Astrocyte (in vitro differentiated cells and primary cell): Measurements from ENCODE around the gene OTOF. TPM values are rescaled to one million over a fixed set of nuclear protein-coding genes. Genes with fewer than 3 reads are reported as not detected.

Experiments
- DNase-seq: peaks from one replicate; pipeline ENCODE4 v3.0.0-alpha.2; 2010; ENCODE audit warnings: low read depth
- FAIRE-seq: peaks from 2 replicates; lab custom pipeline; 2011; peaks lifted over from hg19 to GRCh38; lab: Jason Lieb, UNC
- H2AFZ ChIP-seq: 2 replicates; pipeline ENCODE4 v1.6.0; 2012; ENCODE audit warnings: low read depth, low read length, inconsistent platforms
- H3K27ac ChIP-seq: 2 replicates; pipeline ENCODE4 v1.5.1; 2011; ENCODE audit warnings: low read depth, low read length, inconsistent platforms
- H3K27me3 ChIP-seq: 2 replicates; pipeline ENCODE4 v1.6.0; 2011; ENCODE audit warnings: low read length, inconsistent platforms; ENCODE audit not compliant: insufficient read depth
- H3K36me3 ChIP-seq: 2 replicates; pipeline ENCODE4 v1.5.1; 2011; ENCODE audit warnings: low read length, inconsistent platforms; ENCODE audit not compliant: insufficient read depth
- H3K4me1 ChIP-seq: 2 replicates; pipeline ENCODE4 v1.5.1; 2011; ENCODE audit warnings: low read length, inconsistent platforms; ENCODE audit not compliant: insufficient read depth
- H3K4me2 ChIP-seq: 2 replicates; pipeline ENCODE4 v1.6.0; 2012; ENCODE audit warnings: low read length, inconsistent platforms
- H3K4me3 ChIP-seq: 2 replicates; pipeline ENCODE4 v1.5.1; 2011; ENCODE audit warnings: low read depth, mild to moderate bottlenecking, low read length, inconsistent platforms; ENCODE audit not compliant: insufficient read depth
- H3K79me2 ChIP-seq: 2 replicates; pipeline ENCODE4 v1.6.0; 2012; ENCODE audit warnings: mild to moderate bottlenecking, low read length, inconsistent platforms; ENCODE audit not compliant: insufficient read depth
- H3K9ac ChIP-seq: 2 replicates; pipeline ENCODE4 v1.6.0; 2012; ENCODE audit warnings: mild to moderate bottlenecking, low read length, inconsistent platforms
- H3K9me3 ChIP-seq: 2 replicates; pipeline ENCODE4 v1.5.1; 2012; ENCODE audit warnings: low read depth, mild to moderate bottlenecking, low read length, inconsistent platforms; ENCODE audit not compliant: insufficient read depth
- H4K20me1 ChIP-seq: 2 replicates; pipeline ENCODE4 v1.6.0; 2012; ENCODE audit warnings: low read length, inconsistent platforms; ENCODE audit not compliant: insufficient read depth
- H3K27ac Mint-ChIP-seq: one replicate; pipeline ENCODE4 v1.8.0; 2021; ENCODE audit warnings: mild to moderate bottlenecking, mixed read lengths; ENCODE audit not compliant: unreplicated experiment
- H3K27me3 Mint-ChIP-seq: one replicate; pipeline ENCODE4 v1.8.0; 2021; ENCODE audit warnings: low read depth, mixed read lengths; ENCODE audit not compliant: unreplicated experiment
- H3K36me3 Mint-ChIP-seq: one replicate; pipeline ENCODE4 v1.8.0; 2021; ENCODE audit warnings: low read depth, mixed read lengths; ENCODE audit not compliant: unreplicated experiment
- H3K4me1 Mint-ChIP-seq: one replicate; pipeline ENCODE4 v1.8.0; 2021; ENCODE audit warnings: low read depth, mixed read lengths; ENCODE audit not compliant: unreplicated experiment
- H3K4me3 Mint-ChIP-seq: one replicate; pipeline ENCODE4 v1.8.0; 2021; ENCODE audit warnings: mild to moderate bottlenecking, moderate library complexity, mixed read lengths; ENCODE audit not compliant: unreplicated experiment
- H3K9me3 Mint-ChIP-seq: one replicate; pipeline ENCODE4 v1.8.0; 2021; ENCODE audit warnings: mild to moderate bottlenecking, mixed read lengths; ENCODE audit not compliant: unreplicated experiment
- CTCF ChIP-seq: IDR thresholded peaks from 2 replicates; pipeline ENCODE4 v1.5.1; 2011; ENCODE audit warnings: low read depth, mild to moderate bottlenecking, inconsistent platforms, low read length, moderate library complexity; ENCODE audit not compliant: insufficient read depth
- EZH2 ChIP-seq: IDR thresholded peaks from 2 replicates; pipeline ENCODE4 v1.6.1; 2012; ENCODE audit warnings: mild to moderate bottlenecking, low read length, inconsistent platforms; ENCODE audit not compliant: insufficient read depth
- total RNA-seq: library from RNA; stranded (reverse); gene quantifications from 2 replicates; pipeline ENCODE4 v1.2.1, GENCODE V29; 2021

The OTOF gene
- total RNA-seq, 1 donor from 2014 or later = not detected

- H3K27ac Mint-ChIP-seq = no peak overlapping the region
These were observed 17.3 kb downstream of the OTOF start for GRCh38 chr2:26460613-26461031.

GRCh38 chr2:26459991-26460612 lies 17.8 kb downstream of the OTOF start:
- Histone ChIP-seq H3K9ac (no peak overlapping the region), H3K79me2 (no peaks in the 10 kb centered on the region), H2AFZ (no peak overlapping the region), H3K36me3 (no peaks in the 10 kb centered on the region), H3K9me3 (no peaks in the 10 kb centered on the region), H3K4me2 (no peak overlapping the region), H3K4me1 (peaks cover 4% of the 10 kb centered on the region), H3K4me3 (no peak overlapping the region), H3K27me3 (no peaks in the 10 kb centered on the region), H3K27ac (no peak overlapping the region), H4K20me1 (no peaks in the 10 kb centered on the region)
- no peaks in the 10 kb centered on the region for H3K36me3 Mint-ChIP-seq
- H3K9me3 Mint-ChIP-seq = no peaks in the 10 kb centered on the region
- no peak overlapping the region for H3K4me3 Mint-ChIP-seq
- peak overlapping the region; percentile 71 for H3K27ac Mint-ChIP-seq
- no peak for DNase-seq
- H3K27me3 Mint-ChIP-seq = peaks cover 19% of the 10 kb centered on the region
- TF ChIP-seq CTCF (no peak), EZH2 (no peak)
- H3K4me1 Mint-ChIP-seq = peaks cover 17% of the 10 kb centered on the region
- no peak for FAIRE-seq

More at GRCh38 chr2:26460613-26461031, 17.3 kb downstream of the OTOF start:
- H3K4me1 ChIP-seq = peaks cover 4% of the 10 kb centered on the region
- H3K9ac ChIP-seq = no peak overlapping the region
- no peaks in the 10 kb centered on the region for H3K9me3 ChIP-seq
- Mint-ChIP-seq H3K36me3 (no peaks in the 10 kb centered on the region), H3K27me3 (peaks cover 20% of the 10 kb centered on the region), H3K9me3 (no peaks in the 10 kb centered on the region), H3K4me3 (no peak overlapping the region), H3K4me1 (peaks cover 17% of the 10 kb centered on the region)
- H3K4me2 ChIP-seq = no peak overlapping the region
- H3K36me3 ChIP-seq = no peaks in the 10 kb centered on the region
- no peaks in the 10 kb centered on the region for H3K27me3 ChIP-seq
- no peak for TF ChIP-seq CTCF
- no peak for TF ChIP-seq EZH2
- no peaks in the 10 kb centered on the region for H4K20me1 ChIP-seq
- no peak overlapping the region for H2AFZ ChIP-seq
- H3K79me2 ChIP-seq = no peaks in the 10 kb centered on the region
- DNase-seq = no peak
- no peak overlapping the region for H3K4me3 ChIP-seq
- no peak overlapping the region for H3K27ac ChIP-seq
- no peak for FAIRE-seq

GRCh38 chr2:26458365-26459042 lies 19.4 kb downstream of the OTOF start:
- no peak overlapping the region for H3K27ac ChIP-seq
- DNase-seq = no peak
- H3K4me2 ChIP-seq = no peak overlapping the region
- TF ChIP-seq CTCF (no peak), EZH2 (no peak)
- Mint-ChIP-seq H3K27me3 (peaks cover 27% of the 10 kb centered on the region), H3K4me3 (no peak overlapping the region), H3K9me3 (no peaks in the 10 kb centered on the region), H3K36me3 (no peaks in the 10 kb centered on the region), H3K27ac (no peak overlapping the region), H3K4me1 (peaks cover 15% of the 10 kb centered on the region)
- H3K27me3 ChIP-seq = no peaks in the 10 kb centered on the region
- H3K79me2 ChIP-seq = no peaks in the 10 kb centered on the region
- H3K4me1 ChIP-seq = peaks cover 4% of the 10 kb centered on the region
- FAIRE-seq = no peak
- H3K36me3 ChIP-seq = no peaks in the 10 kb centered on the region
- H3K4me3 ChIP-seq = no peak overlapping the region
- H3K9me3 ChIP-seq = no peaks in the 10 kb centered on the region
- no peaks in the 10 kb centered on the region for H4K20me1 ChIP-seq
- H2AFZ ChIP-seq = no peak overlapping the region
- no peak overlapping the region for H3K9ac ChIP-seq
